Measurements from ENCODE around the gene POFUT1.

GRCh38 chr20:32244150-32244823 is 36.6 kb downstream of the POFUT1 start:
- TF ChIP-seq TCF7L2 (IDR thresholded peaks at IDR 0.05; ENCODE audit: borderline replicate concordance, low read depth, low read length) (no peak), ZBTB21 (tag by site-specific recombination; IDR thresholded peaks at IDR 0.05) (no peak), REPIN1 (tag by site-specific recombination; IDR thresholded peaks at IDR 0.05; ENCODE audit: low read depth) (no peak), ZNF274 (IDR thresholded peaks at IDR 0.05; ENCODE audit: low read length) (no peak), ZNF274 (tag by site-specific recombination; IDR thresholded peaks at IDR 0.05; ENCODE audit: borderline replicate concordance) (no peak), CTCF (tag by site-specific recombination; IDR thresholded peaks at IDR 0.05) (no peak), ZBTB10 (tag by site-specific recombination; IDR thresholded peaks at IDR 0.05) (no peak), ZBTB1 (tag by site-specific recombination; IDR thresholded peaks at IDR 0.05) (no peak), REST (tag by site-specific recombination; IDR thresholded peaks at IDR 0.05) (no peak), ATF2 (tag by site-specific recombination; IDR thresholded peaks at IDR 0.05; ENCODE audit: low read depth) (no peak), TRIM28 (IDR thresholded peaks at IDR 0.05; ENCODE audit: borderline replicate concordance, low read length) (no peak), ZNF138 (tag by site-specific recombination; IDR thresholded peaks at IDR 0.05; ENCODE audit: borderline replicate concordance) (no peak), SP2 (tag by site-specific recombination; IDR thresholded peaks at IDR 0.05) (no peak), PATZ1 (tag by site-specific recombination; IDR thresholded peaks at IDR 0.05) (no peak), ZNF629 (tag by site-specific recombination; IDR thresholded peaks at IDR 0.05) (no peak)
